CD4-positive, alpha-beta T cell (primary cell): ENCODE data around the gene ARHGDIB. TPM values are rescaled to one million over a fixed set of nuclear protein-coding genes. Genes with fewer than 3 reads are reported as not detected.

Experiments used
- ATAC-seq: fragments of 200-7000 bp; cut with Tn5 transposase; one replicate; pipeline ENCODE4 v1.10.0; 2022; ENCODE audit warnings: mild to moderate bottlenecking; ENCODE audit not compliant: poor library complexity
- CTCF ChIA-PET: fragments of 350-600 bp; sonication (Branson Sonifier 250); formaldehyde crosslinking; loops from one replicate; lab custom pipeline; 2021; ENCODE audit warnings: antibody characterized with exemption, inconsistent platforms; lab: Charles Lee
- POLR2A ChIA-PET: fragments of 350-600 bp; sonication (Branson Sonifier 250); formaldehyde crosslinking; loops from one replicate; lab custom pipeline; 2021; ENCODE audit warnings: antibody characterized with exemption, inconsistent platforms; lab: Charles Lee
- DNase-seq, 14 experiments: peaks; one replicate each; pipeline ENCODE4 v3.0.0-alpha.2; 2013 to 2020; ENCODE audit warnings: mixed read lengths in 2 of 14
- H3K27ac ChIP-seq, 2 donors: one replicate each; pipeline versions ENCODE4 v1.5.1 to v1.7.0; 2013; ENCODE audit warnings: low read length in 2 of 2, low read depth in 1 of 2, mild to moderate bottlenecking in 1 of 2
- H3K27me3 ChIP-seq, 2 experiments: 1 replicate in 1 of 2; 2 replicates in 1 of 2; pipeline versions ENCODE4 v1.6.1 to v1.7.0; 2013; ENCODE audit warnings: low read length in 2 of 2, control low read depth in 1 of 2, mild to moderate bottlenecking in 1 of 2, moderate library complexity in 1 of 2; ENCODE audit not compliant: insufficient read depth in 2 of 2, control insufficient read depth in 1 of 2
- H3K36me3 ChIP-seq: one replicate; pipeline ENCODE4 v1.6.1; 2013; ENCODE audit warnings: low read length, control low read depth; ENCODE audit not compliant: insufficient read depth
- H3K4me1 ChIP-seq: one replicate; pipeline ENCODE4 v1.6.1; 2013; ENCODE audit warnings: low read length, control low read depth; ENCODE audit not compliant: insufficient read depth
- H3K4me3 ChIP-seq: one replicate; pipeline ENCODE4 v1.5.1; 2013; ENCODE audit warnings: mild to moderate bottlenecking, low read length, moderate library complexity
- H3K9me3 ChIP-seq, 2 experiments: 1 replicate in 1 of 2; 2 replicates in 1 of 2; pipeline versions ENCODE4 v1.6.1 to v1.7.0; 2013; ENCODE audit warnings: low read length in 2 of 2, mild to moderate bottlenecking in 2 of 2, control low read depth in 1 of 2, moderate library complexity in 1 of 2; ENCODE audit not compliant: control insufficient read depth in 1 of 2, insufficient read depth in 1 of 2
- H3K27ac Mint-ChIP-seq: one replicate; pipeline ENCODE4 v1.8.0; 2020; ENCODE audit warnings: mixed read lengths
- H3K27me3 Mint-ChIP-seq: one replicate; pipeline ENCODE4 v1.8.0; 2021; ENCODE audit warnings: mixed read lengths
- H3K36me3 Mint-ChIP-seq: one replicate; pipeline ENCODE4 v1.8.0; 2021; ENCODE audit warnings: low read depth, mixed read lengths
- H3K4me1 Mint-ChIP-seq: one replicate; pipeline ENCODE4 v1.8.0; 2021; ENCODE audit warnings: low read depth, mixed read lengths
- H3K4me3 Mint-ChIP-seq: one replicate; pipeline ENCODE4 v1.8.0; 2020; ENCODE audit warnings: mild to moderate bottlenecking, mixed read lengths
- H3K9me3 Mint-ChIP-seq: one replicate; pipeline ENCODE4 v1.8.0; 2020; ENCODE audit warnings: mixed read lengths
- intact Hi-C, 2 experiments: fragments of 100-400 bp; cut with DNase I in 1 of 2; cut with micrococcal nuclease in 1 of 2; formaldehyde crosslinking; loops; one replicate each; pipeline versions ENCODE4 v1.15.1 to v1.9.0; 2023 to 2025; cut with DNase I, micrococcal nuclease
- total RNA-seq, 174 experiments: library from RNA in 2 of 174; stranded (reverse) in 2 of 174; gene quantifications; one replicate each; pipeline ENCODE4 v1.2.3 and lab custom pipeline; 2021 to 2026
- TF ChIP-seq, protein P1 (sequence below): fragments of 200-600 bp; IDR thresholded peaks from one replicate; pipeline ENCODE4 v1.8.0; 2022; ENCODE audit warnings: antibody characterized with exemption, mild to moderate bottlenecking

The ARHGDIB gene
- total RNA-seq, 2 experiments from 2014 or later: 872 to 942 TPM

GRCh38 chr12:14979468-14979867 lies 18.1 kb upstream of the ARHGDIB start:
- no peaks in the 10 kb centered on the region for H3K36me3 ChIP-seq
- CTCF ChIA-PET: no interaction called here
- Mint-ChIP-seq H3K4me3 (no peak overlapping the region), H3K36me3 (no peaks in the 10 kb centered on the region), H3K9me3 (no peaks in the 10 kb centered on the region), H3K27ac (no peak overlapping the region), H3K27me3 (no peaks in the 10 kb centered on the region), H3K4me1 (peaks cover 57% of the 10 kb centered on the region)
- no peak overlapping the region for H3K4me3 ChIP-seq
- POLR2A ChIA-PET: interaction anchor here (0.6 kb wide), 1 partner anchor 31 kb away, joined by 4 read pairs; no protein-coding TSS in a partner anchor
- H3K27me3 ChIP-seq: no peaks in the 10 kb centered on the region
- ATAC-seq (no peak), DNase-seq (no peak)
- no peaks in the 10 kb centered on the region for H3K9me3 ChIP-seq
- no peak overlapping the region for H3K27ac ChIP-seq
- intact Hi-C loops: no loop called here
- peaks cover 22% of the 10 kb centered on the region for H3K4me1 ChIP-seq
- TF ChIP-seq, protein P1, sequence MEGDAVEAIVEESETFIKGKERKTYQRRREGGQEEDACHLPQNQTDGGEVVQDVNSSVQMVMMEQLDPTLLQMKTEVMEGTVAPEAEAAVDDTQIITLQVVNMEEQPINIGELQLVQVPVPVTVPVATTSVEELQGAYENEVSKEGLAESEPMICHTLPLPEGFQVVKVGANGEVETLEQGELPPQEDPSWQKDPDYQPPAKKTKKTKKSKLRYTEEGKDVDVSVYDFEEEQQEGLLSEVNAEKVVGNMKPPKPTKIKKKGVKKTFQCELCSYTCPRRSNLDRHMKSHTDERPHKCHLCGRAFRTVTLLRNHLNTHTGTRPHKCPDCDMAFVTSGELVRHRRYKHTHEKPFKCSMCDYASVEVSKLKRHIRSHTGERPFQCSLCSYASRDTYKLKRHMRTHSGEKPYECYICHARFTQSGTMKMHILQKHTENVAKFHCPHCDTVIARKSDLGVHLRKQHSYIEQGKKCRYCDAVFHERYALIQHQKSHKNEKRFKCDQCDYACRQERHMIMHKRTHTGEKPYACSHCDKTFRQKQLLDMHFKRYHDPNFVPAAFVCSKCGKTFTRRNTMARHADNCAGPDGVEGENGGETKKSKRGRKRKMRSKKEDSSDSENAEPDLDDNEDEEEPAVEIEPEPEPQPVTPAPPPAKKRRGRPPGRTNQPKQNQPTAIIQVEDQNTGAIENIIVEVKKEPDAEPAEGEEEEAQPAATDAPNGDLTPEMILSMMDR: no peak

DNA sequence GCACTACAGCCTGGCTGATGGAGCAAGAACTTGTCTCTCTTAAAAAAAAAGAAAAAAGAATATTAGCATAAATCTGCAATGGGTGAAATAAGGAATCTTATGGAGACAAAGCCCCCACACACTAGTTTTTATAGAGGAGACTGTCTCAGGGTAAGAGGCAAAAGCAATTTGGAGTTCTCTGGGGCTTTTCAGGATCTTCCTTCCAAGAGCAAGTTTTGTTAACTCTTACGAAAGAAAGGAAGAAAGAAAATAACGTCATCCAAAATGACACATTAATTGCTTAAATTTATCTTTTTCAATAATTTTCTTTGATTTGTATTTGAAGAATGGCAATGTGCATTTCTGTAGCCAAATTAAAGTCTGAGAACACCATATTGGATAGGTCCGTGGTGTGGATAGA lies 15.3 kb upstream of the ARHGDIB start:
- H3K27ac Mint-ChIP-seq: no peak overlapping the region
- Histone ChIP-seq H3K9me3 (no peaks in the 10 kb centered on the region), H3K36me3 (no peaks in the 10 kb centered on the region), H3K27me3 (no peaks in the 10 kb centered on the region), H3K4me3 (no peak overlapping the region), H3K4me1 (peaks cover 10% of the 10 kb centered on the region), H3K27ac (no peak overlapping the region)
- CTCF ChIA-PET: no interaction called here
- POLR2A ChIA-PET: interaction anchor here (1.2 to 1.4 kb wide), 2 partner anchors 16 to 18 kb away, joined by 3 read pairs; no protein-coding TSS in a partner anchor
- intact Hi-C loops: no loop called here
- H3K4me3 Mint-ChIP-seq: no peak overlapping the region
- no peak for ATAC-seq
- H3K36me3 Mint-ChIP-seq: no peaks in the 10 kb centered on the region
- H3K27me3 Mint-ChIP-seq: no peaks in the 10 kb centered on the region
- DNase-seq: no peak
- TF ChIP-seq, protein P1: no peak
- H3K9me3 Mint-ChIP-seq: no peaks in the 10 kb centered on the region
- H3K4me1 Mint-ChIP-seq: peaks cover 61% of the 10 kb centered on the region

DNA sequence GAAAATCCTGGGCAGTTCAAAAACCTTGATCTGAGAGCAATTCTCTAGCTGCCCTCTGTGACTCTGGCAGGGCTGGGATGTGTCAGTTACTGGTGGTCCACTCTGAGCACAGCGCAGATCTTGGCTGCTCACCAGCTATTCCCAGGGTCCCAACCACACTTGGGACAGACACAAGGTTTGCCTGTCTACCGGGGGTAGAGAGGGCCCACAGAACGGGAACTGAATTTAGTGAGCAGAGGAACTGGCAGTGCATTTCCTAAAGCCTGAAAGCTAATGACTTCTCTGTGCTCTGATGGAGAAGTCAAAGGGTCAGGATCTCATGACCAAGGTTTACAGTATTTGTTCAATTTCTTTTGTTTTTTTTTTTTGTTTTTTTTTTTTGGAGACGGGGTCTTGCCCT lies 14.1 kb upstream of the ARHGDIB start:
- H3K36me3 ChIP-seq: no peaks in the 10 kb centered on the region
- Mint-ChIP-seq H3K27ac (no peak overlapping the region), H3K4me3 (no peak overlapping the region)

More for the DNA sequence above, 14.1 kb upstream of the ARHGDIB start:
- H3K27me3 ChIP-seq: no peaks in the 10 kb centered on the region
- H3K27me3 Mint-ChIP-seq: no peaks in the 10 kb centered on the region
- no peak for ATAC-seq
- H3K4me3 ChIP-seq: no peak overlapping the region
- ChIA-PET POLR2A (no interaction called here), CTCF (no interaction called here)
- H3K4me1 ChIP-seq: peaks cover 5% of the 10 kb centered on the region
- H3K9me3 ChIP-seq: no peaks in the 10 kb centered on the region
- H3K27ac ChIP-seq: no peak overlapping the region
- DNase-seq: no peak
- intact Hi-C loops: no loop called here
- TF ChIP-seq, protein P1: no peak
- H3K4me1 Mint-ChIP-seq: peaks cover 59% of the 10 kb centered on the region
- H3K36me3 Mint-ChIP-seq: no peaks in the 10 kb centered on the region
- H3K9me3 Mint-ChIP-seq: no peaks in the 10 kb centered on the region
